Activated CD4-positive, CD25-positive, alpha-beta regulatory T cell treated with anti-CD3 and anti-CD28 coated beads, Interleukin-2, amount 50 U/mL, for 24 hours (primary cell): ENCODE data around the gene CDKAL1.

Experiments used
- ATAC-seq, 2 donors: fragments of 150-1000 bp; cut with Tn5 transposase; one replicate each; pipeline ENCODE4 v1.10.0; 2021; ENCODE audit warnings: mild to moderate bottlenecking in 1 of 2, moderate library complexity in 1 of 2

CDKAL1 gene

DNA sequence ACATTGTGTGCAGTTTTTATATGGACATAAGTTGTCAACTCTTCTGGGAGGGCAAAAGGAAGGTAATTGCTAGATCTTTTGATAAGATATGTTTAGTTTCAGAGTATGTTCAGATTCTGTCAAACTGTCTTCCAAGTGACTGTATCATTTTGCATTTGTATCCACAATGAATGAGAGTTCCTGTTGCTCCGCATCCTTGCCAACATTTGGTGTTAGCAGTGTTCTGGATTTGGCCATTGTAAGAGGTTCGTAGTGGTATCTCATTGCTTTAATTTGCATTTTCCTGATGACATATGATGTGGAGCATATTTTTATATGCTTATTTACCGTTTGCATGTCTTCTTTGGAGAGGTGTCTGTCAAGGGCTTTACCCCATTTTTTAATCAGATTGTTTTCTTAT lies 150.2 kb downstream of the CDKAL1 start:
- ATAC-seq: no peak

- no peak for ATAC-seq
Observed at GRCh38 chr6:20686142-20686541, 151.9 kb downstream of the CDKAL1 start.

- ATAC-seq: no peak
Observed at GRCh38 chr6:20687494-20687893, 153.2 kb downstream of the CDKAL1 start.

GRCh38 chr6:20688710-20689500 lies 154.6 kb downstream of the CDKAL1 start:
- ATAC-seq: peak; percentile 92 to 94

GRCh38 chr6:20691185-20691584 lies 156.9 kb downstream of the CDKAL1 start:
- ATAC-seq: no peak

- ATAC-seq: no peak
Observed at GRCh38 chr6:20692023-20692422, 157.8 kb downstream of the CDKAL1 start.

GRCh38 chr6:20693466-20694063 lies 159.3 kb downstream of the CDKAL1 start:
- ATAC-seq: no peak

- ATAC-seq: no peak
Observed at GRCh38 chr6:20696676-20697075, 162.4 kb downstream of the CDKAL1 start.

DNA sequence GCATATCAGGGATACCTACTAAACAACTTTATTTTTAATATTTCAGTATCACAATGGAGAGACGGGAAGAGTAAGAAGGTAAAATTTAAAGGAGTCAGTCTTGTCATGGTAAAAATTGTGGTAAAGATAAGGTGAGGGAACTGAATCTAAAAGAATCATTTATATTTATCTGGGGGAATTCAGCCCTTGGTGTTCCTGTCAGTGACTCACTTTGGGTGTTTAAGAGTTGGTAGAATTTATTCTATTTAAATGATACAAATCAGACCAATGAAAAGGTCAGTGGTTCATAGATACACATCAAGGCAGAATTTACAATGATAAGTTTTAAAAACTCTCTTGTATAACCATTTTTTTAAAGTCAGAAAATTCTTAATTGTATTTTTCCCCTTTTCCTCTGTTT lies 164.4 kb downstream of the CDKAL1 start:
- ATAC-seq: peak in 1 of 2 donors; percentile 55

- no peak for ATAC-seq
Observed at GRCh38 chr6:20699402-20699801, 165.1 kb downstream of the CDKAL1 start.

DNA sequence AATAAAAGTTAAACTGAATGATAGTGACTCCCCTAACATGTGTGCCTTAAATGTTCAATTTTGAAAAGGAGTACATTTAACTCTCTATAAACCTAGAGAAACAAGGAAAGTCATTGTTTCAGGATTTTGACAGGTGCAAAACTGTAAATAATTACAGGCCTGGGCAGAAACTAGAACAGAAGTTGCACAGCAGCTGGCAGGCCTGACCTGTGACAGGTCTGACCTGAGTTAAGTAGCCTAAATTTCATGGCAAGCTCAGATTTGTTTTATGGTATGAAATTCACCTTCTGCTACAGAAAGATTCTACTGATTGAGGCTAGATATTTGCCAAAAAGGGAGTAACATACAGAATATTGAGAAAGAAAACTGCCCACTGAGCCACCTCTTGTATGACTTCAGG lies 166.1 kb downstream of the CDKAL1 start:
- no peak for ATAC-seq

DNA sequence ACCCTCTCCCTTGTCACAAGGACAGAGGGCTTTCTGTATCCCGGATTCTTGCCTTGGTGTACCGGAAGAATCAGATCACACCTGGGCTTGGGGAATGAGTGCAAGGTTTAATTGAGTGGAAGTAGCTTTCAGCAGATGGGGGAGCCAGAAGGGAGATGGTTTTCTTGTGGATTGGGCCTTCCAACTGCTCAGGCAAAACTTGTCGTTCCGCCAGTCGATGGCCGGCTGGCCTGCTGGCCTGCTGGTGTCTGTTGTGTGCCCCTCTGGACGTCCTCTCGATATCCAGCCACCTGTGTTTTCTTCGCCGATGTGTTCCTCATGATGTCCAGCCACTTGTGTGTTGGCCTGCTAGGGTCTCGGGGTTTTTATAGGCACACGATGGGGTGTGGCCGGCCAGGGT lies 168.1 kb downstream of the CDKAL1 start:
- ATAC-seq: no peak

- ATAC-seq: no peak
Observed at GRCh38 chr6:20703049-20703448, 168.8 kb downstream of the CDKAL1 start.

- no peak for ATAC-seq
Observed at GRCh38 chr6:20704325-20705025, 170.2 kb downstream of the CDKAL1 start.

- peak; percentile 22 to 33 for ATAC-seq
Observed at GRCh38 chr6:20705741-20706140, 171.5 kb downstream of the CDKAL1 start.

- ATAC-seq: peak; percentile 82 to 83
Observed at GRCh38 chr6:20706238-20706938, 172.1 kb downstream of the CDKAL1 start.

DNA sequence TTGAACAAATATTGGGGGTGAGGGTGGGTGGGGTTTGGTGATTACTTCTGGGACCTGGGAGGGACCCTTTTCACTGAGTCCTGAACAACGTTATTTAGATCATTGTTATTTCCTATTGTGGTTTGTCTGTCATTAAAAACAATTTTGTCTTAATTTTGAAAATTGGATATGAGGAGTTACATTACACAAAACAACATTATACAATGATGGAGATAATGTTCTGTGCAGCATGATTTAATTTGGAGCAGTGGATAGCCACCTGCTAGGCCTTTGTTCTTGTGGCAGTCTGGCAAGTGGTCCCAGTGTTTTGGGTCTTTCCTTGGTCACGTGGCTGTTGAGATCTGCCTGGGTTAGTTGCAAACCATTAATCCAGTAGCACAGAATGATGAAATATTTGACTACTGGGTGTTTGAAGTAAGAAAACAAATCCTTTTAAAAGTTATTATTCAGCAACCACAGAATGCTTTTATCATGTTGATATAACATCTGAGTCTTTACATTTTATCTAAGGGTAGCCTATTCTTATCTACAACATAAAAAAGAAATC lies 172.8 kb downstream of the CDKAL1 start:
- no peak for ATAC-seq

- no peak for ATAC-seq
Observed at GRCh38 chr6:20707870-20708269, 173.6 kb downstream of the CDKAL1 start.

DNA sequence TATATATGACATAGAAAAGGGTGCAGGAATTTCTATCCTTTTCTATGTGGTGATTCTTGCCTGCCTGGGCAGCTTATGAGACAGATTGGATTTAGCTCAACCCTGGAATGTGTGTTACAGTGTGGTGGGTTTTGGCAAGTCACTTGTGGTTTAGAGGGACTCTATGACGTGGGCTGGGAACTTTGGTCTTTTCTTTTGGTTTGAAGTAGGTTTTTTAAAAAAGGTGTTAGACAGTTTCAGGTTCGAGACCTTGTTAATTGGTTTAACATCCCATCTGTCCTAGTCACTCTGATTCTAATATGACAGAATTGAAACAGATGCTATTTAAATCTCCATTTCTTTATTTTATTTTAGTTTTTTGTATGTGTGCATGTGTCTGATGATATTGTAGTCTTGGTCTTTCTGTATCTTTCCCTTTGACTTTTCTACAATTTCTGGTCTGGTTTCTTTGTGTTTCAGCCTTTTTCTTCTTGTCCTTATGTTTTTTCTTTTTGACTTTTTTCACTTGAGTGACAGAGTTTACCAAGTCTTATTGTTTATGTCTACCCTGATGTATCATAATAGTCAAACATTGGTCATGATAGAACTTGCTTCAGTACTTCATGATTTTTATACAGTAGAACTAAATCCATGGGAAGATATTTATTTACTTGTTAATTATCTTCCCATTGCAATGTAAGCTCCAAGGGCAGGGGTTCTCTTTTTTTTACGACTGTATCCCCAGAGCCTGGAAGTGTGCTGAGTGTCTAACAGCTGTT lies 174.3 kb downstream of the CDKAL1 start:
- peak; percentile 54 to 60 for ATAC-seq

GRCh38 chr6:20709451-20709850 lies 175.2 kb downstream of the CDKAL1 start:
- ATAC-seq: no peak

GRCh38 chr6:20710341-20710740 lies 176.1 kb downstream of the CDKAL1 start:
- no peak for ATAC-seq

DNA sequence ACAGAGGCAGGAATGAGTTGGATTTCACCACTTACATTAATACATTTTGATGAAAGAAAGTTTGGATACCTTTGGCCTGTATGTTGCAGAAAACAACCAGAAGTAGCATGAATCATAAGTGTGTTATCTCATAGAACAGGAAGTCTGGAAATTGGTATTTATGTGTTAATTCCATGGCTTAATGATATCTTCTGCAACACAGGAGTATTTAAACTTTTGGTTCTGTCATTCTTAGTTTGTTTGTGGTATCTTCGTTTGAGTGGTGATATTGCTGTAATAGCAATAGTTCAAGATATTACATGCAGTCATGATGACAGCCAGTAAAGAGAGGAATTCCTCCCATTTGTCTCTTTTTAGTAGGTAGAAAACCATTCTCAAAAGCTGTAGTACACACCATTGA lies 177.3 kb downstream of the CDKAL1 start:
- no peak for ATAC-seq
